HEK293T (cell line): ENCODE results near the gene COX10.

Experiments used
- CTCF ChIA-PET: fragments of 350-600 bp; formaldehyde crosslinking; extraction: SDS; loops from one replicate; lab custom pipeline; 2021; ENCODE audit warnings: antibody characterized with exemption, inconsistent platforms; lab: Yijun Ruan, JAX
- POLR2A ChIA-PET: fragments of 350-600 bp; formaldehyde crosslinking; extraction: SDS; loops from one replicate; lab custom pipeline; 2020; ENCODE audit warnings: antibody characterized with exemption, inconsistent platforms; lab: Yijun Ruan, JAX
- DNase-seq: peaks from one replicate; pipeline ENCODE4 v3.0.0; 2012; ENCODE audit warnings: mixed read lengths; ENCODE audit errors: extremely low spot score
- ARNT ChIP-seq: fragments of 450-650 bp; IDR thresholded peaks from 2 replicates; pipeline ENCODE4 v1.6.1; 2017; ENCODE audit warnings: mild to moderate bottlenecking
- BHLHE40 ChIP-seq: fragments of 450-650 bp; IDR thresholded peaks from 2 replicates; pipeline ENCODE4 v1.6.1; 2016; ENCODE audit warnings: mild to moderate bottlenecking, moderate library complexity, borderline replicate concordance
- CTBP1 ChIP-seq: fragments of 450-650 bp; IDR thresholded peaks from 2 replicates; pipeline ENCODE4 v1.6.1; 2016; ENCODE audit warnings: borderline replicate concordance
- ELF4 ChIP-seq: fragments of 450-650 bp; IDR thresholded peaks from 2 replicates; pipeline ENCODE4 v1.6.1; 2017; ENCODE audit warnings: antibody characterized with exemption
- FOXA1 ChIP-seq: fragments of 450-650 bp; IDR thresholded peaks from 2 replicates; pipeline ENCODE4 v1.6.1; 2016; ENCODE audit warnings: mild to moderate bottlenecking
- FOXK2 ChIP-seq: fragments of 450-650 bp; IDR thresholded peaks from 2 replicates; pipeline ENCODE4 v1.6.1; 2016; ENCODE audit warnings: mild to moderate bottlenecking
- FOXM1 ChIP-seq: fragments of 450-650 bp; IDR thresholded peaks from 2 replicates; pipeline ENCODE4 v1.6.1; 2017; ENCODE audit warnings: mild to moderate bottlenecking, borderline replicate concordance
- HDGF ChIP-seq: fragments of 450-650 bp; IDR thresholded peaks from 2 replicates; pipeline ENCODE4 v1.6.1; 2017; ENCODE audit warnings: antibody characterized with exemption, borderline replicate concordance
- L3MBTL2 ChIP-seq: fragments of 450-650 bp; conservative IDR thresholded peaks from 2 replicates; pipeline ENCODE4 v1.6.1; 2016; ENCODE audit warnings: mild to moderate bottlenecking
- LEF1 ChIP-seq: fragments of 450-650 bp; IDR thresholded peaks from 2 replicates; pipeline ENCODE4 v1.6.1; 2017; ENCODE audit warnings: mild to moderate bottlenecking, borderline replicate concordance
- NFRKB ChIP-seq: fragments of 450-650 bp; IDR thresholded peaks from 2 replicates; pipeline ENCODE4 v1.6.1; 2016; ENCODE audit warnings: mild to moderate bottlenecking, moderate library complexity
- PKNOX1 ChIP-seq: fragments of 450-650 bp; IDR thresholded peaks from 2 replicates; pipeline ENCODE4 v1.6.1; 2016
- SP1 ChIP-seq: fragments of 450-650 bp; IDR thresholded peaks from 2 replicates; pipeline ENCODE4 v1.6.1; 2017
- SUZ12 ChIP-seq: fragments of 450-650 bp; IDR thresholded peaks from 2 replicates; pipeline ENCODE4 v1.6.1; 2016; ENCODE audit warnings: mild to moderate bottlenecking
- TARDBP ChIP-seq: fragments of 450-650 bp; IDR thresholded peaks from 2 replicates; pipeline ENCODE4 v1.6.1; 2016
- ZNF384 ChIP-seq: fragments of 450-650 bp; IDR thresholded peaks from 2 replicates; pipeline ENCODE4 v1.6.1; 2016

Gene COX10

GRCh38 chr17:14058051-14058450 is 11.3 kb upstream of the COX10 start:
- TF ChIP-seq FOXA1, result no peak
- TF ChIP-seq LEF1, result no peak
- no peak for DNase-seq
- CTCF ChIA-PET, result no interaction called here
- POLR2A ChIA-PET, result no interaction called here

- TF ChIP-seq CTBP1, result no peak
- TF ChIP-seq FOXM1, result no peak
- TF ChIP-seq ARNT, result no peak
- TF ChIP-seq NFRKB, result no peak
- peak; percentile 85 for TF ChIP-seq PKNOX1
- CTCF ChIA-PET, result no interaction called here
- no peak for DNase-seq
- POLR2A ChIA-PET, result no interaction called here
Observed at GRCh38 chr17:14060706-14061105, 8.6 kb upstream of the COX10 start.

- no peak for TF ChIP-seq FOXA1
- no peak for TF ChIP-seq SUZ12
- TF ChIP-seq ZNF384, result no peak
- TF ChIP-seq FOXM1, result no peak
- no peak for TF ChIP-seq FOXK2
- no peak for TF ChIP-seq NFRKB
- no peak for TF ChIP-seq SP1
- no peak for TF ChIP-seq PKNOX1
- TF ChIP-seq CTBP1, result no peak
- no peak for TF ChIP-seq LEF1
- TF ChIP-seq HDGF, result no peak
- TF ChIP-seq BHLHE40, result no peak
- TF ChIP-seq TARDBP, result no peak
- no peak for TF ChIP-seq ARNT
- no peak for DNase-seq
- POLR2A ChIA-PET, result interaction anchor here (1.0 kb wide), 1 partner anchor 239 kb away, joined by 3 read pairs; the partner anchor contains the start of gene HS3ST3B1
- CTCF ChIA-PET, result no interaction called here
Observed at GRCh38 chr17:14061666-14062560, 7.4 kb upstream of the COX10 start.

- ChIA-PET CTCF (no interaction called here), POLR2A (no interaction called here)
- no peak for DNase-seq
- TF ChIP-seq FOXA1, result no peak
- TF ChIP-seq SUZ12, result no peak
- TF ChIP-seq HDGF, result no peak
- no peak for TF ChIP-seq FOXM1
- TF ChIP-seq BHLHE40, result no peak
- TF ChIP-seq LEF1, result no peak
- TF ChIP-seq SP1, result no peak
- no peak for TF ChIP-seq CTBP1
- TF ChIP-seq L3MBTL2, result no peak
- TF ChIP-seq PKNOX1, result no peak
- TF ChIP-seq FOXK2, result no peak
- no peak for TF ChIP-seq ZNF384
- TF ChIP-seq ELF4, result no peak
Observed at GRCh38 chr17:14067347-14067746, 2.0 kb upstream of the COX10 start.

- DNase-seq, result no peak
- ChIA-PET POLR2A (no interaction called here), CTCF (no interaction called here)
- TF ChIP-seq FOXA1 (no peak), LEF1 (no peak), FOXK2 (no peak), ARNT (no peak), L3MBTL2 (no peak), NFRKB (no peak), PKNOX1 (no peak), BHLHE40 (no peak), HDGF (no peak), ZNF384 (no peak), SP1 (no peak), ELF4 (no peak)
Observed at GRCh38 chr17:14068542-14069250, 608 bp upstream of the COX10 start.

- POLR2A ChIA-PET, result no interaction called here
- TF ChIP-seq SUZ12 (no peak), BHLHE40 (no peak), NFRKB (no peak), PKNOX1 (no peak), ARNT (no peak), LEF1 (no peak), TARDBP (no peak), HDGF (no peak), FOXA1 (no peak), SP1 (no peak), FOXK2 (no peak), ZNF384 (no peak), L3MBTL2 (no peak), FOXM1 (no peak), CTBP1 (no peak)
- no peak for DNase-seq
- CTCF ChIA-PET, result no interaction called here
Observed at GRCh38 chr17:14070344-14070984, 1.2 kb downstream of the COX10 start.
